IMR-90 (cell line): ENCODE data around the gene SLC37A3. TPM values are rescaled to one million over a fixed set of nuclear protein-coding genes. Genes with fewer than 3 reads are reported as not detected.

Experiments
- ATAC-seq: fragments of 200-7000 bp; cut with Tn5 transposase; 2 replicates; pipeline ENCODE4 v1.9.1; 2020; ENCODE audit warnings: low read depth, mild to moderate bottlenecking, moderate library complexity
- BruUV-seq: library from RNA; stranded (reverse); fragments of 400-500 nt; replicated peaks from 2 replicates; lab custom pipeline; 2021; lab: Mats Ljungman, UMichigan
- CTCF ChIA-PET: fragments of 300-600 bp; formaldehyde crosslinking; extraction: SDS; loops from one replicate; lab custom pipeline; 2021; ENCODE audit warnings: antibody characterized with exemption; lab: Yijun Ruan, JAX
- POLR2A ChIA-PET: fragments of 300-600 bp; sonication (Branson Sonifier 250); formaldehyde crosslinking; loops from one replicate; lab custom pipeline; 2022; ENCODE audit warnings: antibody characterized with exemption; ENCODE audit not compliant: unreplicated experiment; lab: Charles Lee
- DNase-seq: peaks from one replicate; pipeline ENCODE4 v3.0.0; 2013
- H2AFZ ChIP-seq: replicated peaks from 2 replicates; pipeline ENCODE3; 2013; ENCODE audit warnings: low read length, mild to moderate bottlenecking; ENCODE audit not compliant: poor library complexity
- H2AK5ac ChIP-seq: 2 replicates; pipeline ENCODE4 v1.6.1; 2013; ENCODE audit warnings: low read depth, low read length, inconsistent platforms
- H2AK9ac ChIP-seq: replicated peaks from 2 replicates; pipeline ENCODE3; 2013; ENCODE audit warnings: mild to moderate bottlenecking, low read depth, low read length, moderate library complexity; ENCODE audit not compliant: poor library complexity
- H2BK120ac ChIP-seq: 2 replicates; pipeline ENCODE4 v1.6.1; 2013; ENCODE audit warnings: low read depth, low read length, inconsistent platforms
- H2BK15ac ChIP-seq: 3 replicates; pipeline ENCODE4 v1.6.1; 2013; ENCODE audit warnings: low read depth, low read length, inconsistent platforms
- H2BK20ac ChIP-seq: 2 replicates; pipeline ENCODE4 v1.6.1; 2013; ENCODE audit warnings: low read depth, mild to moderate bottlenecking, inconsistent platforms, low read length, moderate library complexity
- H2BK5ac ChIP-seq: 2 replicates; pipeline ENCODE4 v1.6.1; 2013; ENCODE audit warnings: mild to moderate bottlenecking, low read depth, low read length, inconsistent platforms; ENCODE audit not compliant: poor library complexity, severe bottlenecking
- H3K14ac ChIP-seq: replicated peaks from 2 replicates; pipeline ENCODE4 v1.6.1; 2013; ENCODE audit warnings: low read depth, low read length, inconsistent platforms
- H3K18ac ChIP-seq: 2 replicates; pipeline ENCODE4 v1.6.1; 2013; ENCODE audit warnings: low read depth, low read length, control low read depth
- H3K23ac ChIP-seq: 2 replicates; pipeline ENCODE4 v1.6.1; 2013; ENCODE audit warnings: low read depth, low read length, inconsistent platforms
- H3K27ac ChIP-seq: 2 replicates; pipeline ENCODE4 v1.5.1; 2013; ENCODE audit warnings: mild to moderate bottlenecking, control low read depth, low read length; ENCODE audit not compliant: insufficient read depth
- H3K27me3 ChIP-seq: 2 replicates; pipeline ENCODE4 v1.6.1; 2013; ENCODE audit warnings: low read length; ENCODE audit not compliant: control insufficient read depth, insufficient read depth
- H3K36me3 ChIP-seq: 2 replicates; pipeline ENCODE4 v1.6.1; 2013; ENCODE audit warnings: low read length, mixed read lengths; ENCODE audit not compliant: control insufficient read depth, insufficient read depth
- H3K4ac ChIP-seq: 2 replicates; pipeline ENCODE4 v1.6.1; 2013; ENCODE audit warnings: low read depth, low read length, inconsistent platforms
- H3K4me1 ChIP-seq: 2 replicates; pipeline ENCODE4 v1.6.1; 2013; ENCODE audit warnings: low read length, mixed read lengths; ENCODE audit not compliant: control insufficient read depth, insufficient read depth
- H3K4me2 ChIP-seq: 2 replicates; pipeline ENCODE4 v1.6.1; 2013; ENCODE audit warnings: low read depth, mild to moderate bottlenecking, control low read depth, low read length, moderate library complexity
- H3K4me3 ChIP-seq: 2 replicates; pipeline ENCODE4 v1.5.1; 2013; ENCODE audit warnings: low read depth, mild to moderate bottlenecking, control low read depth, low read length, moderate library complexity; ENCODE audit not compliant: insufficient read depth
- H3K56ac ChIP-seq: 2 replicates; pipeline ENCODE4 v1.6.1; 2013; ENCODE audit warnings: low read length, inconsistent platforms; ENCODE audit not compliant: insufficient read depth; ENCODE audit errors: extremely low read depth
- H3K79me1 ChIP-seq, 2 experiments: 2 replicates each; pipeline ENCODE4 v1.6.1; 2013; ENCODE audit warnings: low read length in 2 of 2, inconsistent platforms in 1 of 2, low read depth in 1 of 2
- H3K9ac ChIP-seq: 2 replicates; pipeline ENCODE4 v1.6.1; 2013; ENCODE audit warnings: low read depth, low read length, control low read depth
- H3K9me1 ChIP-seq: 2 replicates; pipeline ENCODE4 v1.6.1; 2013; ENCODE audit warnings: low read length, inconsistent platforms; ENCODE audit not compliant: insufficient read depth
- H3K9me3 ChIP-seq: 2 replicates; pipeline ENCODE4 v1.6.1; 2013; ENCODE audit warnings: low read length; ENCODE audit not compliant: control insufficient read depth, insufficient read depth
- H4K20me1 ChIP-seq: 2 replicates; pipeline ENCODE4 v1.6.1; 2013; ENCODE audit warnings: low read length, inconsistent platforms; ENCODE audit not compliant: insufficient read depth
- H4K5ac ChIP-seq: 2 replicates; pipeline ENCODE4 v1.6.1; 2013; ENCODE audit warnings: mild to moderate bottlenecking, low read depth, low read length, control low read depth
- H4K8ac ChIP-seq, 2 experiments: 2 replicates each; pipeline ENCODE4 v1.6.1; 2013; ENCODE audit warnings: low read depth in 2 of 2, low read length in 2 of 2, control low read depth in 1 of 2, inconsistent platforms in 1 of 2
- H4K91ac ChIP-seq: 2 replicates; pipeline ENCODE4 v1.6.1; 2013; ENCODE audit warnings: low read depth, low read length, inconsistent platforms; ENCODE audit not compliant: insufficient read depth
- RFX5 ChIP-seq: IDR thresholded peaks from 2 replicates; pipeline ENCODE4 v1.8.0; 2012; ENCODE audit warnings: low read depth, mild to moderate bottlenecking, low read length, moderate library complexity
- WGBS, 2 experiments: methylation state at CpG; one replicate each; pipeline versions ENCODE4 v1.1.5 to v1.1.7; 2013; ENCODE audit warnings: missing lambda C conversion rate in 2 of 2; ENCODE audit not compliant: insufficient read length in 1 of 2; ENCODE audit errors: extremely low coverage in 2 of 2; 5-methylcytosine and 5-hydroxymethylcytosine counted together
- dilution Hi-C: fragments of 300-500 bp; cut with HindIII; formaldehyde crosslinking; loops from one replicate; pipeline ENCODE4 v1.14.3; 2018; ENCODE audit warnings: low sequenced_read_pairs; ENCODE audit not compliant: unreplicated experiment
- in situ Hi-C: fragments of 300-500 bp; cut with MboI; formaldehyde crosslinking; loops from 3 replicates; pipeline ENCODE4 v1.14.3; 2019; ENCODE audit warnings: low sequenced_read_pairs, inconsistent platforms, mixed read lengths
- intact Hi-C: fragments of 100-400 bp; cut with micrococcal nuclease; formaldehyde crosslinking; loops from 2 replicates; pipeline ENCODE4 v1.10.0; 2022
- polyA plus RNA-seq, 3 experiments: library from polyadenylated mRNA; depleted of rRNA; stranded (reverse); fragments of >200 nt; gene quantifications; 2 replicates each; pipeline ENCODE4 v1.2.3, GENCODE V29; 2012; ENCODE audit warnings: low replicate concordance in 1 of 3
- total RNA-seq: library from RNA; depleted of rRNA; stranded (reverse); fragments of >200 nt; gene quantifications from 2 replicates; pipeline ENCODE4 v1.2.3, GENCODE V29; 2012

Gene SLC37A3
- total and polyA plus RNA-seq, 2 of the 4 experiments (the other 2 are of a cell fraction): 43.2 to 45.3 TPM

DNA sequence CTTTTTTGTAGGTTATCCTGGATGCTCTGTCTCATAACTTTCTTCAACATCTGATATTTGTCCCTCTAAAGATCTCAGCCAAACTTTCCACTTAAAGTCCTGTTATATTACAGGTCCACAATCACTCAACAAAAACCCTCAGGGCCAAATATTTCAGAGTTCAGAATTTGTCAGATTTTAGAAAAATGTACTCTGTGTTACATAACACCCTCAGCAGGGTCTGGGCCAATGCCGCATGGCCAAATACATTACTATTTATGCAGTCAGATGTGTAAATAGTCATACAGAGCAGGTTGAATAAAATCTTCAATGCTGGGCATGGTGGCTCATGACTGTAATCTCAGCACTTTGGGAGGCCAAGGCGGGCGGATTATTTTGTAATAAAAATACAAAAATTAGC is 17.0 kb upstream of the SLC37A3 start:
- Histone ChIP-seq H3K9me1 (no peaks in the 10 kb centered on the region), H3K4ac (no peak overlapping the region), H2BK120ac (no peak overlapping the region), H3K23ac (no peak overlapping the region), H4K8ac (no peak overlapping the region), H2BK5ac (no peak overlapping the region), H3K4me3 (no peak overlapping the region), H3K4me2 (no peak overlapping the region), H4K91ac (no peak overlapping the region), H2AK5ac (no peak overlapping the region), H3K14ac (no peak overlapping the region), H2BK15ac (no peak overlapping the region), H3K27me3 (peaks cover 23% of the 10 kb centered on the region), H3K27ac (no peak overlapping the region), H2AFZ (no peak overlapping the region), H4K20me1 (no peaks in the 10 kb centered on the region), H3K36me3 (no peaks in the 10 kb centered on the region), H3K9me3 (0 out of 2 replicates have a peak, but pooled peaks cover 2% of the 10 kb centered on the region), H3K56ac (no peak overlapping the region), H4K5ac (no peak overlapping the region), H3K79me1 (no peaks in the 10 kb centered on the region), H2BK20ac (no peak overlapping the region), H2AK9ac (no peak overlapping the region), H3K4me1 (peaks cover 4% of the 10 kb centered on the region; the same call in 1 of the 2 replicates), H3K18ac (no peak overlapping the region), H3K9ac (no peak overlapping the region)
- POLR2A ChIA-PET: no interaction called here
- in situ Hi-C loops (no loop called here), dilution Hi-C loops (no loop called here), intact Hi-C loops (no loop called here)
- TF ChIP-seq RFX5: no peak
- no TSS peak for BruUV-seq
- no CpG with 5 or more reads among the region's 3 CpGs for WGBS, 2 experiments
- DNase-seq (no peak), ATAC-seq (no peak)
- CTCF ChIA-PET: no interaction called here
